Activated naive CD4-positive, alpha-beta T cell treated with anti-CD3 and anti-CD28 coated beads for 36 hours (primary cell): Measurements from ENCODE around the gene MTFMT. TPM values are rescaled to one million over a fixed set of nuclear protein-coding genes. Genes with fewer than 3 reads are reported as not detected.

ENCODE experiments used
- CTCF ChIA-PET: fragments of 350-600 bp; sonication (Branson Sonifier 250); formaldehyde crosslinking; loops from one replicate; lab custom pipeline; 2021; ENCODE audit warnings: antibody characterized with exemption; lab: Charles Lee
- DNase-seq: peaks from one replicate; pipeline ENCODE4 v3.0.0-alpha.2; 2020
- H3K27ac Mint-ChIP-seq: one replicate; pipeline ENCODE4 v1.8.0; 2021; ENCODE audit warnings: mild to moderate bottlenecking, mixed read lengths
- H3K27me3 Mint-ChIP-seq: one replicate; pipeline ENCODE4 v1.8.0; 2021; ENCODE audit warnings: low read depth, mixed read lengths
- H3K36me3 Mint-ChIP-seq: one replicate; pipeline ENCODE4 v1.8.0; 2021; ENCODE audit warnings: low read depth, mixed read lengths
- H3K4me1 Mint-ChIP-seq: one replicate; pipeline ENCODE4 v1.8.0; 2021; ENCODE audit warnings: low read depth, mixed read lengths
- H3K4me3 Mint-ChIP-seq: one replicate; pipeline ENCODE4 v1.8.0; 2021; ENCODE audit warnings: mild to moderate bottlenecking, moderate library complexity, mixed read lengths
- H3K9me3 Mint-ChIP-seq: one replicate; pipeline ENCODE4 v1.8.0; 2021; ENCODE audit warnings: mixed read lengths
- intact Hi-C: fragments of 100-400 bp; cut with micrococcal nuclease; formaldehyde crosslinking; loops from one replicate; pipeline ENCODE4 v1.15.1; 2023
- total RNA-seq, 2 experiments: library from RNA; stranded (reverse); gene quantifications; one replicate each; pipeline ENCODE4 v1.2.3, GENCODE V29; 2021

Gene MTFMT
- total RNA-seq, 2 experiments from 2014 or later = 15.1 to 17.1 TPM

DNA sequence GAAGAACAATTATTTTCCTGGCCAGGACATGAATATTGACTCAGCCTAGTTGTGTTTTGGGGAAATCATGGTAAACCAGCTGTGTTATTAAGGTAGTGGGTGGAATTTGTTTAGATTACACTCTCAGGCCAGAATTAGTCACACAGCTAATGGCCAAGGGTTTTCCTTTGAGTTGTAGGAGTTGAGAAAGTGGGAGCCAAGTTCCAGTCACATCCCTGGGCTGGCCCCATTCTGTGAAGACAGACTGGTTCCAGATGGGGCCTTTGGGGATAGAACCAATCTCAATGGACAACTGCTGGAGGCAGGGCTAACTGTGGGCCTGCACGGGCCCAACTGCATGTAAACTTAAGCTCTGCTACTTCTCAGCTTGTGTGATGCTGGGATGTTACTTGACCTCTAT, 39.7 kb upstream of the MTFMT start:
- Mint-ChIP-seq H3K4me3 (no peak overlapping the region), H3K36me3 (no peaks in the 10 kb centered on the region), H3K27me3 (peaks cover 26% of the 10 kb centered on the region), H3K27ac (no peak overlapping the region), H3K9me3 (no peaks in the 10 kb centered on the region), H3K4me1 (peaks cover 9% of the 10 kb centered on the region)
- CTCF ChIA-PET = interaction anchor here (0.9 to 1.3 kb wide), 2 partner anchors 9 to 35 kb away, joined by 3 to 6 read pairs; no protein-coding TSS in a partner anchor
- intact Hi-C loops = no loop called here
- DNase-seq = no peak

DNA sequence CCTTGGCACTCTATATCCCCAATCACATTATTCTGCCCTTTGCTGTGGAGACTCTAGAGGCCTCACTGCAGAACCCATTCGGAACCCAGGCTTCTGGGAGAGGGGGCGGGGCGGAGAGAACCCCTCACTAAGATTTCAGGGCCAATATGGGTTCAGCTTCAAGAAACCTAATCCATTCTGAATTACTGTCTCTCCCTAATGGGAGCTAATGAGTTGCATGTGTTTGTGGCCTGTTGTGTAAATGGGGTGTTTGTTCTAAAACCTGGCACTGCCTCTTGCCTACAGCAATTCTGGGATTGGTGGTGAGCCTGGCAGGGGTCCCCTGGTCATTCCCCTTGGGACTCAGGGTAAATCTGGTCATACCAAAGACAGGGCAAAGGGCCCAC, 39.0 kb upstream of the MTFMT start:
- peaks cover 9% of the 10 kb centered on the region for H3K4me1 Mint-ChIP-seq
- intact Hi-C loops = no loop called here
- CTCF ChIA-PET = interaction anchor here (1.2 kb wide), 1 partner anchor 8 kb away, joined by 3 read pairs; no protein-coding TSS in a partner anchor
- peaks cover 26% of the 10 kb centered on the region for H3K27me3 Mint-ChIP-seq
- H3K9me3 Mint-ChIP-seq = no peaks in the 10 kb centered on the region
- no peak overlapping the region for H3K4me3 Mint-ChIP-seq
- no peak for DNase-seq
- H3K36me3 Mint-ChIP-seq = no peaks in the 10 kb centered on the region
- H3K27ac Mint-ChIP-seq = no peak overlapping the region

DNA sequence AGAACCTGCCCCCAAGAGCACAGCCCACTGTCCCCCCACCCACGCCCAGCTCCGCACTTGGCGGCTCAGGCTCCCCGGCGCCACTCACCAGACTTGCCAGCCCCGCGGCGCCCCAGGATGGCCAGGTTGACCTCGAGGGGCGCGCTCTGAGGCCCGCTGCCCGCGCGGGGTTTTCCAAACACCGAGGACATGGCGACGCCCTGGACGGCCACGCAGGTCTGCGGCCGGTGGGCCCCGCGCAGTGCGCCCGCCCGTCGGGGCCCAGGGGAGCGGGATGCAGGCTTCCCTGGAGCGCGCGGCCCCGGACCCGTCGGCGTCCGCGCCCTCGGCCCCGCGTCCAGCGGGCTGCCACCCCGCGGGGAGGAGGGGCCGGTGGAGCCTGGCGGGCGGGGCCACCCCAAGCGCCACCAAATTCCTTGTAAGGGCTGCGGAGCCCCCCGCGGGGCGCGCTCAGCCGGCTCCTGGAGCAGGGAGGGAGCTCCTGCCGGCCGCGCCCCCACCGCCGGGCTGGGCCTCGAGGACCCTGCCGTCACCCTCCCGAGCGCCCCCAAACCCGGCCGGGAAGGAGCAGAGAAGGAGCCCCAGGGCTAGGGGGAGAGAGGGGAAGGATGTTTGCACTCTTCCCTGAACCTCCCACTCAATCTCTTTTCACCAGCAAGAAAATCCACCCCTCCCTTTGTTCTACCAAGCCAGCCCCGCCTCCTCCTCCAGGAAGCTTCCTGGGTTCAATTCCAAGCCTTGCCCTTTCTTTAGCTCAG, 38.4 kb upstream of the MTFMT start, which contains the start of gene RASL12:
RASL12 (minus strand) TSS at position 347 of the 758 bp plus-strand sequence; CDS start at position 191, 156 bp downstream.
- Mint-ChIP-seq H3K27me3 (peaks cover 26% of the 10 kb centered on the region), H3K9me3 (no peaks in the 10 kb centered on the region), H3K4me3 (peak within 1 kb of the TSS; percentile 30), H3K27ac (no peak within 1 kb of the TSS), H3K4me1 (peaks cover 9% of the 10 kb centered on the region), H3K36me3 (no peaks in the 10 kb centered on the region)
- CTCF ChIA-PET = interaction anchor here (0.9 to 1.2 kb wide), 2 partner anchors 8 to 11 kb away, joined by 3 to 4 read pairs; no protein-coding TSS in a partner anchor
- intact Hi-C loops = no loop called here
- DNase-seq = no peak

DNA sequence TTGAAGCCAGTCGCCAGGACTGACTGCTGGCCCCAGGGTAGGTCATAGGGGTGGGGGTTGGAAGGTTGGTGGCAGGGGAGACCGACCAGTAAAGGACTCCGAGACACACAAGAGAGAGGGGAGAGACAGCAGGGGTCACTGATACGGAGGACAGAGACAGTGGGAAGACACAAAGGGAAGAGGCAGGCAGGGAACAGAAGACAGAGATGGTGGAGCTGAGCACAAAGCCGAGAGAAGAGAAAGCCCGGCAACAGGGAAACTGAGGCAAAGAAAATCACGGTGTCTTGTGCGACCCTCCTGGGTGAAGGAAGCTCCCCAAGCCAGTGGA, 37.8 kb upstream of the MTFMT start:
- no peak for DNase-seq
- peaks cover 26% of the 10 kb centered on the region for H3K27me3 Mint-ChIP-seq
- intact Hi-C loops = no loop called here
- no peaks in the 10 kb centered on the region for H3K36me3 Mint-ChIP-seq
- H3K27ac Mint-ChIP-seq = no peak overlapping the region
- H3K9me3 Mint-ChIP-seq = no peaks in the 10 kb centered on the region
- peaks cover 9% of the 10 kb centered on the region for H3K4me1 Mint-ChIP-seq
- peak overlapping the region; percentile 30 for H3K4me3 Mint-ChIP-seq
- CTCF ChIA-PET = interaction anchor here (0.9 to 1.2 kb wide), 2 partner anchors 9 to 11 kb away, joined by 3 to 4 read pairs; no protein-coding TSS in a partner anchor

DNA sequence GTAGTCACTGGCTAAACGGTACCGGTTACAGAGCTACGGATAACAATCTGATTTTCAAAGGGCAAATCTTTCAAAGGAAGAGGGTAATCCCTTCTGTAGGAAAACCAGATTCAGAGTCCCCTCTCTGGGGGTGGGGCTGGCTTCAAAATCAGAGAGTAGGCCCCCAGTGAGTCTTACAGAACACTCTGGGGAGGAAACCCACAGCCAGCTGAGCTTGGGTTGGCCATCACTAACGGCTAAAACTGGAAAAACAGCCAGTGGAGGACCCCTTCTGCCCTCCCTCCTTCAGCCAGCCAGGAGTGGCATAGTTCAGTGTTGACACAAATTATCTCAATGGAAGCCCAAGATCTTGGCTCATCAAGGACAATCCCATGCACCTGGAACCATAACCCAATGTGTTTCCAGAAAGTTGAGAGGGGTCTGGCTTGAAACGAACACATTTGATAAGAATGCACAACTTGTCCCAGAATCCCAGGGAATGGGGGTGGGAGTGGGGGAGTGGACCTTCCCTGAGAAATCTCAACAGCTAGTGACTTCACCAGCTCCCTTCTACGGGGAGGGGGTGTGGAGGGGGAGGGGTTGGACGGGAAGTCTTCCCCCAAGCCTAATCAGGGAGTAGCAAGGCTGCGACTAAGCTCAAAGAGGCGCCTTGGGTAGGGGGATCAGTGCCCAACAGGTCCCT, 37.3 kb upstream of the MTFMT start:
- CTCF ChIA-PET = interaction anchor here (0.6 to 1.2 kb wide), 4 partner anchors 9 to 300 kb away, joined by 3 to 4 read pairs (median 4); no protein-coding TSS in a partner anchor

DNA sequence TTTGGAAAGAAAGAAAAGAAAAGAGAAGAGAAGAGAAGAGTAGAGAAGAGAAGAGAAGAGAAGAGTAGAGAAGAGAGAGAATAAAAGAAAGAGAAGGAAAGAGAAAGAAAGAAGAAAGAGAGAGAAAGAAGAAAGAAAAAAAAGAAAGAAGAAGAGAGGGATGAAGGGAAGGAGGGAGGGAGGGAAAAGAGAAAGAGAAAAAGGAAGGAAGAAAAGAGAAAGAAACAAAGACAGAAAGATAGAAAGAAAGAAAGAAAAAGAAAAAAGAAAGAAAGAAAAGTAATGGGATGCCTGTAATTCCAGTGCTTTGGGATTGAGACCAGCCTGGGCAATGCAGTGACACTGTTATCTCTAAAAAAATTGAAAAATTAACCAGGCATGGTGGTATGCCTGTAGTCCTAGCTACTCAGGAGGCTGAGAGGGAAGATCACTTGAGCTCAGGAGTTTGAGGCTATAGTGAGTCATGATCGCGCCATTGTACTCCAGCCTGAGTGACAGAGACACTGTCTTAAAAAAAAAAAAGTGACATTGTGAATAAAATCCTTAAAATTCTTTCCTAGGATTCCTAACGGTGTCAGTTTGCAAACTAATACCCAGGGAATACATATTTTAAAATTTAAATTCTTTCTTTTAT, 36.7 kb upstream of the MTFMT start:
- CTCF ChIA-PET = interaction anchor here (0.6 to 1.0 kb wide), 3 partner anchors 32 to 651 kb away, joined by 3 to 4 read pairs (median 3); no protein-coding TSS in a partner anchor
- peaks cover 9% of the 10 kb centered on the region for H3K4me1 Mint-ChIP-seq
- intact Hi-C loops = no loop called here
- H3K9me3 Mint-ChIP-seq = no peaks in the 10 kb centered on the region
- no peak for DNase-seq
- H3K27ac Mint-ChIP-seq = no peak overlapping the region
- H3K27me3 Mint-ChIP-seq = peaks cover 26% of the 10 kb centered on the region
- no peak overlapping the region for H3K4me3 Mint-ChIP-seq
- no peaks in the 10 kb centered on the region for H3K36me3 Mint-ChIP-seq

More for the DNA sequence above, 37.3 kb upstream of the MTFMT start:
- H3K4me3 Mint-ChIP-seq = no peak overlapping the region
- H3K36me3 Mint-ChIP-seq = no peaks in the 10 kb centered on the region
- H3K4me1 Mint-ChIP-seq = peaks cover 9% of the 10 kb centered on the region
- no peaks in the 10 kb centered on the region for H3K9me3 Mint-ChIP-seq
- H3K27ac Mint-ChIP-seq = no peak overlapping the region
- H3K27me3 Mint-ChIP-seq = peaks cover 26% of the 10 kb centered on the region
- intact Hi-C loops = no loop called here
- no peak for DNase-seq

DNA sequence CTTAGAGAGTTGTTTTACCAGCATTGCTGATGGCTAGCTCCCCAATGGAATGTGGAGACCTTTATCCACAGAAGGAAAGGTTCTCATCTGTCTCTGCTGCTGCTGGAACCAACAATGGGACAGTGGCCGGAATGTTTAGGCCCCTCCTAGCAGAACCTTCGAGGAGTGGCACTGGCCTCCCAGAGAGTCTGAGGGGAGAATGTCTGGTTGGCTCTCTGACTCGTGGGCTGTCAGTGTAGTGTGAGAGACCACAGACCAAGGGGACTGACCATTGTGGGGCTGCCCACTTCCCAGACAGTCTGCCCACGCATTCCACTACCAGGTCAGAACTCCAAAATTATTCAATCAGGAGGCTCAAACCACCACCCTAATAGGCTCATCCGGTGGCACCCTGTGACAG, 33.3 kb upstream of the MTFMT start:
- CTCF ChIA-PET = interaction anchor here (0.9 kb wide), 1 partner anchor 29 kb away, joined by 3 read pairs; no protein-coding TSS in a partner anchor
- Mint-ChIP-seq H3K27ac (no peak overlapping the region), H3K27me3 (peaks cover 20% of the 10 kb centered on the region), H3K4me1 (peaks cover 3% of the 10 kb centered on the region), H3K4me3 (no peak overlapping the region), H3K9me3 (no peaks in the 10 kb centered on the region), H3K36me3 (no peaks in the 10 kb centered on the region)
- intact Hi-C loops = no loop called here
- no peak for DNase-seq

DNA sequence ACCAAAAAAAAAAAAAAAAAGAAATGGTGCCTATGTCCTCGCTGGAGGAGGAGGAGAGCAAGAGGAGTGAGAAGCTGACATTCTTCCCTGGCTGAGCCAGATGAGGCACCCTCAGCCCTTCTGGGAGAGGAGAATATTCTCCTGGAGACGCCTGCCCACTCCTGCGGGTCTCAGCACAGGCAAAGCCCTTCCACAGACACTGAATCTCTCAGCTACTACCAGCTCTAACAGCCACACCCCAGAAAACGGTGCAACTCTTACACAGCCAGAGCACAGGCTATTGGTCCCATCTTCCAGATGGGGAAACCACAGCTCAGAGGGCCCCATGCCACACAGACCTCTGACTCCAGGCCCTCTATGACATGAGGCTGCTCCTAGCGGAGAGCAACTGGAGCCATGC, 32.6 kb upstream of the MTFMT start:
- DNase-seq = no peak
- CTCF ChIA-PET = interaction anchor here (0.7 to 0.9 kb wide), 2 partner anchors 28 to 944 kb away, joined by 3 read pairs; no protein-coding TSS in a partner anchor
- no peak overlapping the region for H3K27ac Mint-ChIP-seq
- H3K4me3 Mint-ChIP-seq = no peak overlapping the region
- H3K27me3 Mint-ChIP-seq = peaks cover 15% of the 10 kb centered on the region
- H3K4me1 Mint-ChIP-seq = peaks cover under 1% of the 10 kb centered on the region
- H3K9me3 Mint-ChIP-seq = no peaks in the 10 kb centered on the region
- H3K36me3 Mint-ChIP-seq = no peaks in the 10 kb centered on the region
- intact Hi-C loops = no loop called here

DNA sequence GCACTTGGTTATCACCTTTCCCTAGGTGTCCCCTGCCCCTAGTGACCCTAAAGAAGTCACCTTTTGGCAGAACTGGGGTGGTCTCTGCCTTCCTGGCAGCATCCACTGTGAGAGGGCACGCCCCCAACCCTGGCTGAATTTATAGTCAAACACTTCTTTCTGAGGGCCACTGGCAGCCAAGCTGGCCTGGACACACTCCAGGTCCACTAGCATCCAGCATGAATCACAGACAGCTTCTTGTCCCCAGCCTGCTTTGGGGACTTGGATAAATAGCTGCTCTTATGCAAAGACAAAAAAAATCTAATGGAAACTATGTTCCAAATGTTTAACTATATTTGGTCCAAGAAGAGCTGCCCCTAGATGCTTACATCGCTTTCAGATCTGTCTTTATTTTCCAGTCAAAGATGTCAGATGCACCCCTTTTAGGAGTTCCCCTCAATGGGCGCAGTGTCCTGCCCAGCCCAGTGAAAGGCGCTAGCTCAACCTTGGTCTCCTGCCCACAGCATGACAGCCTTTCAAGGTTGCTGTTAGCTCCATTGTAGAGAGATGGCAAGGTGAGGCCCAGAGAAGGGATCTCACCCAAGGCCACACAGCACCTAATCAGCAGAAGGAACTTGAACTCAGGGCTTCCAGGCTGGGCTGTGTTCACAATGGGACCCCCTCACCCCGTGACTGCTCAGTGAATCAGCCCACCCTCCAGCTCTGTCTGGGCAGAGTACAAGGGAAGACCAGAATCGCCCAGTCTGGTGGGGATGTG, 31.4 kb upstream of the MTFMT start:
- CTCF ChIA-PET = interaction anchor here (0.7 kb wide), 1 partner anchor 18 kb away, joined by 3 read pairs; no protein-coding TSS in a partner anchor
- no peaks in the 10 kb centered on the region for H3K9me3 Mint-ChIP-seq
- peaks cover 7% of the 10 kb centered on the region for H3K27me3 Mint-ChIP-seq
- H3K4me1 Mint-ChIP-seq = no peaks in the 10 kb centered on the region
- no peaks in the 10 kb centered on the region for H3K36me3 Mint-ChIP-seq
- no peak for DNase-seq
- intact Hi-C loops = no loop called here
- H3K27ac Mint-ChIP-seq = no peak overlapping the region
- H3K4me3 Mint-ChIP-seq = no peak overlapping the region

DNA sequence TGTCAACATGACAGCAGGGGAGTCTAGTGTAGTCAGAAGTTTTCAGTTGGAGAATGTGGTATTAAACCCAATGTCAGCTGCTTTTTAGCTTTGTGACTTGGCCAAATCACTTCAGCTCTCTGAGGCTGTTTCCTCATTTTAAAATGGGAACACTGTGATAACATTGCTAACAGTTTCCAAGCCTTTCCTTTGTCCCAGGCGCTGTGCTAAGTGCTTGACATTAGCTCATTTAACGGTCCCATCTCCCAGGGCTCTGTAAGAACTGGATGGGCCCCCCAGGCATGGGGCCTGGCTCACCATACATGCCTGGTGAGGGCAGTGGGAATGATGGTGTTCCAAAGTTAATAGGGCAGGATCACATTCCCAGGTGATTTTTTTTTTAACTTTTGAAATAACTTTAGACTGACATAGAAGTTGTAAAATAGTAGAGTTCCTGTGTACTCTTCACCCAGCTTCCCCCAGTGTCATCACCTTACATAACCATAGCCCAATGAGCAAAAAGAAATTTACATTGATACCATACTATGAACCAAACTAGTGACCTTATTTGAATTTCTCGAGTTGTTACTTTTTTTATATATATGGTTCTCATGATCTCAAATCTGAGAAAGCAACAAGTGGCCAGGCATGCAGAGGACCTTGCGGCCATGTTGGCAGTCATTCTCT, 30.6 kb upstream of the MTFMT start:
- Mint-ChIP-seq H3K4me3 (no peak overlapping the region), H3K4me1 (no peaks in the 10 kb centered on the region), H3K9me3 (no peaks in the 10 kb centered on the region), H3K27me3 (no peaks in the 10 kb centered on the region), H3K36me3 (no peaks in the 10 kb centered on the region), H3K27ac (no peak overlapping the region)
- DNase-seq = no peak
- CTCF ChIA-PET = no interaction called here
- intact Hi-C loops = no loop called here

DNA sequence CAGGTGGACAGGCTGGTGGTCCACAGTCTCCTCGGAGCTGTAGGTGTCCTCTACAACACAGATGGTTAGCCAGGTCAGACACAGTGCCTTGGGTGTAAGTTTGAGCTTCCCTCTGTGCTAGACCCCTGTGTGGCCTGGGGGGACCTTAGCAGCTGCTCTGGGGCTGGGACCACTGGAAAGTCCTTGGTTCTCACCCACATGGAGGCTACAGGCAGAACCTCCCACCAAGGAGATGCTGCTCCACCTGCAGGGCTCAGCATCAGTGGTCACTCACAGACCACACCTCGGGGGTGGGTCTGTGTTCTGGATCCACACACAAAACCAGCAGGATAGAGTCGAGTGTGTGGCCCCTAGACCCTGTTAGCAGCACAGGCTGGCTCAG, 29.9 kb upstream of the MTFMT start:
- Mint-ChIP-seq H3K4me1 (no peaks in the 10 kb centered on the region), H3K9me3 (no peaks in the 10 kb centered on the region), H3K27me3 (no peaks in the 10 kb centered on the region), H3K27ac (no peak overlapping the region), H3K36me3 (no peaks in the 10 kb centered on the region), H3K4me3 (no peak overlapping the region)
- CTCF ChIA-PET = no interaction called here
- no peak for DNase-seq
- intact Hi-C loops = no loop called here
